Kidney (tissue), 14 donors: Measurements from ENCODE around the gene KCNJ5. TPM values are rescaled to one million over a fixed set of nuclear protein-coding genes. Genes with fewer than 3 reads are reported as not detected.
A peak's percentile ranks its signal among the peaks of the same experiment; 100 is the strongest.

Experiments
- DNase-seq, 5 donors: peaks; one replicate each; pipeline ENCODE4 v3.0.0-alpha.2; 2013 to 2020
- FAIRE-seq: peaks from 2 replicates; lab custom pipeline; 2012; peaks lifted over from hg19 to GRCh38; lab: Jason Lieb, UNC
- H3K27ac ChIP-seq, 2 donors: one replicate each; pipeline ENCODE4 v1.7.0; 2013; ENCODE audit warnings: low read depth in 2 of 2, low read length in 2 of 2, inconsistent platforms in 1 of 2
- H3K27me3 ChIP-seq: one replicate; pipeline ENCODE4 v1.7.1; 2013; ENCODE audit warnings: low read length, inconsistent platforms; ENCODE audit not compliant: control insufficient read depth, insufficient read depth
- H3K36me3 ChIP-seq, 3 donors: one replicate each; pipeline versions ENCODE4 v1.7.0 to v1.7.1; 2013; ENCODE audit warnings: low read length in 3 of 3, control low read depth in 1 of 3, inconsistent platforms in 1 of 3; ENCODE audit not compliant: insufficient read depth in 3 of 3, control insufficient read depth in 2 of 3
- H3K4me1 ChIP-seq, 3 donors: one replicate each; pipeline versions ENCODE4 v1.7.0 to v1.7.1; 2013; ENCODE audit warnings: low read length in 3 of 3, inconsistent platforms in 1 of 3, low read depth in 1 of 3; ENCODE audit not compliant: control insufficient read depth in 2 of 3, insufficient read depth in 2 of 3
- H3K4me3 ChIP-seq, 3 donors: one replicate each; pipeline versions ENCODE4 v1.7.0 to v1.8.1; 2013; ENCODE audit warnings: low read length in 3 of 3, control low read depth in 1 of 3, inconsistent platforms in 1 of 3
- H3K9ac ChIP-seq, 3 donors: one replicate each; pipeline versions ENCODE4 v1.7.0 to v1.7.1; 2013; ENCODE audit warnings: low read length in 3 of 3, control low read depth in 1 of 3, inconsistent platforms in 1 of 3
- H3K9me3 ChIP-seq, 3 donors: one replicate each; pipeline versions ENCODE4 v1.7.0 to v1.7.1; 2013; ENCODE audit warnings: low read length in 3 of 3, control low read depth in 1 of 3, inconsistent platforms in 1 of 3; ENCODE audit not compliant: control insufficient read depth in 2 of 3, insufficient read depth in 1 of 3
- intact Hi-C: fragments of 100-400 bp; cut with DNase I; formaldehyde crosslinking; loops from one replicate; pipeline ENCODE4 v1.11.1; 2022
- polyA plus RNA-seq: library from polyadenylated mRNA; stranded (reverse); fragments of 350-450 nt; fragmentation: Illumina TruSeq; extraction: RNeasy Lipid Tissue Mini Kit (QIAGEN cat#74804); gene quantifications from one replicate; pipeline ENCODE4 v1.2.3, GENCODE V29; 2014; ENCODE audit warnings: low read depth, low replicate concordance; ENCODE audit not compliant: insufficient read depth
- total RNA-seq: library from RNA; stranded (reverse); fragmentation: NEBNext Ultra II Directional; extraction: Animal tissue kit (Norgen Biotek cat#: 25700); gene quantifications from one replicate; pipeline ENCODE4 v1.2.1, GENCODE V29; 2021
- TF ChIP-seq, protein P1 (sequence below): IDR thresholded peaks from 3 replicates; pipeline ENCODE4 v1.5.1; 2012; ENCODE audit warnings: mild to moderate bottlenecking, moderate library complexity, borderline replicate concordance; ENCODE audit not compliant: insufficient read depth; ENCODE audit errors: extremely low read depth
- donor health status: control.
- donor health status: control.
- donor health status: control.
- donor health status: control.
- donor health status: control.
- donor health status: DM: yes; HTN: yes; CAD: no.
- donor health status: Normal renal cell carcinoma (clear cell type).

Gene KCNJ5
- total and polyA plus RNA-seq, 2 donors from 2014 or later, result 5.7 to 6.5 TPM

DNA sequence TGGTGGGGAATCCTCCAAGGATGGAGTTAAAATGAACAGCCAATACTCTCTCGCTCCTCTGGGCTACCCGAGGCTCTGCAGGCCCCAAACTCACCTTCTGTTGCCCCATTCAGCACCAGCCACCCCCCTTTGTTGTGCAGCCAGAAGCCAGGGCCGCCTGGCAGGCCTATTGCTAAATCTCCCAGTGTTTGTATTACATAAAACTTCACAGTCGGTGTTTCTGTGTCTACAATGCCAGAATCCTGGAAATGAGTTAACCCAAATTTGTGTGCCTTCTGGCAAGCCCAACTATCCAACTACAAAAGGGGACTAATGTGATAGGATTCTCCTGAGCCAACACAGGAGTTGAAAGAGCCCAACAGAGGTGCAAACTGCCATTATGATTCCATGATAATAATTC lies 9.3 kb downstream of the KCNJ5 start:
- Histone ChIP-seq H3K4me1 (peaks cover 0 to 4% (median 0%) of the 10 kb centered on the region in 3 donors), H3K27ac (no peak overlapping the region), H3K9me3 (no peaks in the 10 kb centered on the region), H3K27me3 (no peaks in the 10 kb centered on the region), H3K4me3 (no peak overlapping the region), H3K36me3 (no peaks in the 10 kb centered on the region), H3K9ac (no peak overlapping the region)
- peak in 1 of 5 donors; percentile 48 for DNase-seq
- intact Hi-C loops, result no loop called here
- TF ChIP-seq, protein P1, sequence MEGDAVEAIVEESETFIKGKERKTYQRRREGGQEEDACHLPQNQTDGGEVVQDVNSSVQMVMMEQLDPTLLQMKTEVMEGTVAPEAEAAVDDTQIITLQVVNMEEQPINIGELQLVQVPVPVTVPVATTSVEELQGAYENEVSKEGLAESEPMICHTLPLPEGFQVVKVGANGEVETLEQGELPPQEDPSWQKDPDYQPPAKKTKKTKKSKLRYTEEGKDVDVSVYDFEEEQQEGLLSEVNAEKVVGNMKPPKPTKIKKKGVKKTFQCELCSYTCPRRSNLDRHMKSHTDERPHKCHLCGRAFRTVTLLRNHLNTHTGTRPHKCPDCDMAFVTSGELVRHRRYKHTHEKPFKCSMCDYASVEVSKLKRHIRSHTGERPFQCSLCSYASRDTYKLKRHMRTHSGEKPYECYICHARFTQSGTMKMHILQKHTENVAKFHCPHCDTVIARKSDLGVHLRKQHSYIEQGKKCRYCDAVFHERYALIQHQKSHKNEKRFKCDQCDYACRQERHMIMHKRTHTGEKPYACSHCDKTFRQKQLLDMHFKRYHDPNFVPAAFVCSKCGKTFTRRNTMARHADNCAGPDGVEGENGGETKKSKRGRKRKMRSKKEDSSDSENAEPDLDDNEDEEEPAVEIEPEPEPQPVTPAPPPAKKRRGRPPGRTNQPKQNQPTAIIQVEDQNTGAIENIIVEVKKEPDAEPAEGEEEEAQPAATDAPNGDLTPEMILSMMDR, result no peak
- no peak for FAIRE-seq

GRCh38 chr11:128901653-128902514 lies 10.7 kb downstream of the KCNJ5 start:
- H3K9ac ChIP-seq, result no peak overlapping the region
- no peaks in the 10 kb centered on the region for H3K36me3 ChIP-seq
- intact Hi-C loops, result no loop called here
- no peak overlapping the region for H3K4me3 ChIP-seq
- no peaks in the 10 kb centered on the region for H3K27me3 ChIP-seq
- no peaks in the 10 kb centered on the region for H3K9me3 ChIP-seq
- no peak overlapping the region for H3K27ac ChIP-seq
- TF ChIP-seq, protein P1, result no peak
- FAIRE-seq, result no peak
- peaks cover 0 to 6% (median 0%) of the 10 kb centered on the region in 3 donors for H3K4me1 ChIP-seq
- peak in 1 of 5 donors; percentile 58 for DNase-seq

DNA sequence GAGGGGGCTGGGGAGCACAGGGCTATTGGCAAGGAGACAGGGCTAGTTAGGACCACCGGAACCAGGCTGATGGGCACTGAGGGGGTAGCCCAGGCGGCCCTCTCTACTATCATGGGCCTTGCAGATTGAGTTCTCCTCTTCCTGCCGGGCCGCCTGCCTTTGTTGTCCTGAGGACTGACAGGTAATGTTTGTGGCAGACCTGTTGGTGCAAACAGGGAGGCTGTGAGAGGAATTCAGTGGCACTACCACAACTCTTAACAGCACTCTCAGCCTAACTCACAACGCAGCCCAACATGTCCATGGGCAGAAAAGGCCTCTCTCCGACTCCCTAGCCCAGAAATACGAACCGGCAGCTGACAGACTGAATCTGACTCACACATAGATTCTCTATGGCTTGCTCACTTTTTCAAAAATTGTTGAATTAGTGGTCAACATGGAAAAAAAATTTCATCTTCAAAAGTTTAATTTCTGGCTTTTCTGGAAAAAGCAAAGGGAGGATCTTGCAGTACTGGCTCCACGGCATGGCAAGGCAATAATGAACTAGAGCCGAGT lies 11.4 kb downstream of the KCNJ5 start:
- Histone ChIP-seq H3K27ac (no peak overlapping the region), H3K9me3 (no peaks in the 10 kb centered on the region), H3K9ac (no peak overlapping the region), H3K27me3 (no peaks in the 10 kb centered on the region), H3K4me3 (no peak overlapping the region), H3K36me3 (no peaks in the 10 kb centered on the region), H3K4me1 (peaks cover 0 to 6% (median 0%) of the 10 kb centered on the region in 3 donors)
- peak in 1 of 5 donors; percentile 55 for DNase-seq
- no peak for FAIRE-seq
- TF ChIP-seq, protein P1, result no peak
- intact Hi-C loops, result no loop called here
